GM21423 (cell line): ENCODE data around the gene TAF10.

Source experiments
- ATAC-seq: cut with Tn5 transposase; IDR thresholded peaks from one replicate; pipeline ENCODE4 v1.9.1; 2021; ENCODE audit warnings: mild to moderate bottlenecking, moderate library complexity; ENCODE audit not compliant: unreplicated experiment

The TAF10 gene

GRCh38 chr11:6561288-6561687, 50.7 kb downstream of the TAF10 start:
- ATAC-seq = no peak
